A673 (cell line): ENCODE data around the gene PPY.

Experiments used
- CTCF ChIP-seq: fragments of 300-800, 200-600 bp; sonication (generic); conservative IDR thresholded peaks from 2 replicates; pipeline ENCODE4 v1.5.1; 2017; ENCODE audit warnings: low read depth, mild to moderate bottlenecking, antibody characterized with exemption, low read length, moderate library complexity, mixed read lengths
- EZH2 ChIP-seq: fragments of 200-600 bp; sonication (generic); IDR thresholded peaks from 2 replicates; pipeline ENCODE4 v1.6.1; 2017; ENCODE audit warnings: borderline replicate concordance, low read depth, mild to moderate bottlenecking, mixed read lengths, antibody characterized with exemption, low read length; ENCODE audit not compliant: poor library complexity, severe bottlenecking

- no peak for TF ChIP-seq CTCF
- TF ChIP-seq EZH2 = no peak
These were observed 10.1 kb upstream of the PPY start for GRCh38 chr17:43952351-43952723.
